ENCODE results near the gene DRICH1.
"Not testable (repeated sequence)": the region's sequence is repeated elsewhere in the genome, so short reads cannot be mapped to it uniquely, and the experiment has no call there.

DRICH1 gene

GRCh38 chr22:23671387-23671786 lies 39.3 kb upstream of the DRICH1 start:
- H3K9ac ChIP-seq (ENCODE audit: low read length); H3K4me3 ChIP-seq (ENCODE audit: low read length); H3K4me1 ChIP-seq (ENCODE audit: control insufficient read depth, low read depth, low read length); H3K27ac ChIP-seq (ENCODE audit: low read length); H3K36me3 ChIP-seq (ENCODE audit: control insufficient read depth, low read depth, low read length); H3K9me3 ChIP-seq (ENCODE audit: control insufficient read depth, low read depth, low read length); H3K27me3 ChIP-seq (ENCODE audit: control insufficient read depth, insufficient read depth, low read length): not testable (repeated sequence)

- Histone ChIP-seq H3K27me3 (ENCODE audit: control insufficient read depth, insufficient read depth, low read length) (no peaks in the 10 kb centered on the region), H3K4me3 (ENCODE audit: low read length) (no peak overlapping the region), H3K36me3 (ENCODE audit: control insufficient read depth, low read depth, low read length) (no peaks in the 10 kb centered on the region), H3K9me3 (ENCODE audit: control insufficient read depth, low read depth, low read length) (no peaks in the 10 kb centered on the region), H3K9ac (ENCODE audit: low read length) (no peak overlapping the region), H3K27ac (ENCODE audit: low read length) (no peak overlapping the region), H3K4me1 (ENCODE audit: control insufficient read depth, low read depth, low read length) (peaks cover 4% of the 10 kb centered on the region)
Measured at GRCh38 chr22:23670378-23671295, 38.5 kb upstream of the DRICH1 start.

- not testable (repeated sequence) for H3K4me1 ChIP-seq (ENCODE audit: control insufficient read depth, low read depth, low read length); H3K27ac ChIP-seq (ENCODE audit: low read length); H3K4me3 ChIP-seq (ENCODE audit: low read length); H3K9me3 ChIP-seq (ENCODE audit: control insufficient read depth, low read depth, low read length); H3K9ac ChIP-seq (ENCODE audit: low read length); H3K36me3 ChIP-seq (ENCODE audit: control insufficient read depth, low read depth, low read length); H3K27me3 ChIP-seq (ENCODE audit: control insufficient read depth, insufficient read depth, low read length)
Measured at GRCh38 chr22:23660381-23660780, 28.3 kb upstream of the DRICH1 start.

- Histone ChIP-seq H3K27ac (ENCODE audit: low read length) (no peak overlapping the region), H3K36me3 (ENCODE audit: control insufficient read depth, low read depth, low read length) (peaks cover 9% of the 10 kb centered on the region), H3K4me1 (ENCODE audit: control insufficient read depth, low read depth, low read length) (no peaks in the 10 kb centered on the region), H3K9me3 (ENCODE audit: control insufficient read depth, low read depth, low read length) (peaks cover 3% of the 10 kb centered on the region), H3K9ac (ENCODE audit: low read length) (no peak overlapping the region), H3K27me3 (ENCODE audit: control insufficient read depth, insufficient read depth, low read length) (no peaks in the 10 kb centered on the region), H3K4me3 (ENCODE audit: low read length) (no peak overlapping the region)
Measured at GRCh38 chr22:23657727-23658126, 25.6 kb upstream of the DRICH1 start.

- H3K9me3 ChIP-seq (ENCODE audit: control insufficient read depth, low read depth, low read length), result no peaks in the 10 kb centered on the region
- no peaks in the 10 kb centered on the region for H3K27me3 ChIP-seq (ENCODE audit: control insufficient read depth, insufficient read depth, low read length)
- peaks cover 9% of the 10 kb centered on the region for H3K36me3 ChIP-seq (ENCODE audit: control insufficient read depth, low read depth, low read length)
- H3K4me3 ChIP-seq (ENCODE audit: low read length), result no peak overlapping the region
- H3K4me1 ChIP-seq (ENCODE audit: control insufficient read depth, low read depth, low read length), result no peaks in the 10 kb centered on the region
- no peak overlapping the region for H3K9ac ChIP-seq (ENCODE audit: low read length)
- no peak overlapping the region for H3K27ac ChIP-seq (ENCODE audit: low read length)
Measured at GRCh38 chr22:23655891-23656475, 23.9 kb upstream of the DRICH1 start.

GRCh38 chr22:23652711-23653110 lies 20.6 kb upstream of the DRICH1 start:
- H3K27me3 ChIP-seq (ENCODE audit: control insufficient read depth, insufficient read depth, low read length), result no peaks in the 10 kb centered on the region
- no peaks in the 10 kb centered on the region for H3K36me3 ChIP-seq (ENCODE audit: control insufficient read depth, low read depth, low read length)
- no peak overlapping the region for H3K4me3 ChIP-seq (ENCODE audit: low read length)
- H3K9ac ChIP-seq (ENCODE audit: low read length), result no peak overlapping the region
- no peaks in the 10 kb centered on the region for H3K9me3 ChIP-seq (ENCODE audit: control insufficient read depth, low read depth, low read length)
- H3K4me1 ChIP-seq (ENCODE audit: control insufficient read depth, low read depth, low read length), result no peaks in the 10 kb centered on the region
- no peak overlapping the region for H3K27ac ChIP-seq (ENCODE audit: low read length)

GRCh38 chr22:23652286-23652685 lies 20.2 kb upstream of the DRICH1 start:
- Histone ChIP-seq H3K4me3 (ENCODE audit: low read length) (no peak overlapping the region), H3K36me3 (ENCODE audit: control insufficient read depth, low read depth, low read length) (no peaks in the 10 kb centered on the region), H3K9ac (ENCODE audit: low read length) (no peak overlapping the region), H3K4me1 (ENCODE audit: control insufficient read depth, low read depth, low read length) (no peaks in the 10 kb centered on the region), H3K27ac (ENCODE audit: low read length) (no peak overlapping the region), H3K27me3 (ENCODE audit: control insufficient read depth, insufficient read depth, low read length) (no peaks in the 10 kb centered on the region), H3K9me3 (ENCODE audit: control insufficient read depth, low read depth, low read length) (no peaks in the 10 kb centered on the region)

GRCh38 chr22:23651676-23652075 lies 19.6 kb upstream of the DRICH1 start:
- Histone ChIP-seq H3K36me3 (ENCODE audit: control insufficient read depth, low read depth, low read length) (no peaks in the 10 kb centered on the region), H3K4me3 (ENCODE audit: low read length) (no peak overlapping the region), H3K4me1 (ENCODE audit: control insufficient read depth, low read depth, low read length) (no peaks in the 10 kb centered on the region), H3K9ac (ENCODE audit: low read length) (no peak overlapping the region), H3K27ac (ENCODE audit: low read length) (no peak overlapping the region), H3K27me3 (ENCODE audit: control insufficient read depth, insufficient read depth, low read length) (no peaks in the 10 kb centered on the region), H3K9me3 (ENCODE audit: control insufficient read depth, low read depth, low read length) (no peaks in the 10 kb centered on the region)

- Histone ChIP-seq H3K4me3 (ENCODE audit: low read length) (no peak overlapping the region), H3K36me3 (ENCODE audit: control insufficient read depth, low read depth, low read length) (no peaks in the 10 kb centered on the region), H3K27me3 (ENCODE audit: control insufficient read depth, insufficient read depth, low read length) (no peaks in the 10 kb centered on the region), H3K9me3 (ENCODE audit: control insufficient read depth, low read depth, low read length) (no peaks in the 10 kb centered on the region), H3K27ac (ENCODE audit: low read length) (no peak overlapping the region), H3K4me1 (ENCODE audit: control insufficient read depth, low read depth, low read length) (no peaks in the 10 kb centered on the region), H3K9ac (ENCODE audit: low read length) (no peak overlapping the region)
Measured at GRCh38 chr22:23649071-23649501, 17.0 kb upstream of the DRICH1 start.

- not testable (repeated sequence) for H3K9me3 ChIP-seq (ENCODE audit: control insufficient read depth, low read depth, low read length); H3K4me1 ChIP-seq (ENCODE audit: control insufficient read depth, low read depth, low read length); H3K9ac ChIP-seq (ENCODE audit: low read length); H3K27ac ChIP-seq (ENCODE audit: low read length); H3K27me3 ChIP-seq (ENCODE audit: control insufficient read depth, insufficient read depth, low read length); H3K36me3 ChIP-seq (ENCODE audit: control insufficient read depth, low read depth, low read length); H3K4me3 ChIP-seq (ENCODE audit: low read length)
Measured at GRCh38 chr22:23646526-23646925, 14.4 kb upstream of the DRICH1 start.

GRCh38 chr22:23640206-23640605 lies 8.1 kb upstream of the DRICH1 start:
- not testable (repeated sequence) for H3K9me3 ChIP-seq (ENCODE audit: control insufficient read depth, low read depth, low read length); H3K27me3 ChIP-seq (ENCODE audit: control insufficient read depth, insufficient read depth, low read length); H3K9ac ChIP-seq (ENCODE audit: low read length); H3K36me3 ChIP-seq (ENCODE audit: control insufficient read depth, low read depth, low read length); H3K27ac ChIP-seq (ENCODE audit: low read length); H3K4me3 ChIP-seq (ENCODE audit: low read length); H3K4me1 ChIP-seq (ENCODE audit: control insufficient read depth, low read depth, low read length)

- H3K4me1 ChIP-seq (ENCODE audit: control insufficient read depth, low read depth, low read length), result no peaks in the 10 kb centered on the region
- no peak overlapping the region for H3K4me3 ChIP-seq (ENCODE audit: low read length)
- no peaks in the 10 kb centered on the region for H3K27me3 ChIP-seq (ENCODE audit: control insufficient read depth, insufficient read depth, low read length)
- no peak overlapping the region for H3K27ac ChIP-seq (ENCODE audit: low read length)
- H3K36me3 ChIP-seq (ENCODE audit: control insufficient read depth, low read depth, low read length), result no peaks in the 10 kb centered on the region
- no peak overlapping the region for H3K9ac ChIP-seq (ENCODE audit: low read length)
- no peaks in the 10 kb centered on the region for H3K9me3 ChIP-seq (ENCODE audit: control insufficient read depth, low read depth, low read length)
Measured at GRCh38 chr22:23639661-23640060, 7.5 kb upstream of the DRICH1 start.
